Uterus (tissue), 4 donors: ENCODE data around the gene ADM2. TPM values are rescaled to one million over a fixed set of nuclear protein-coding genes. Genes with fewer than 3 reads are reported as not detected.

ENCODE experiments used
- DNase-seq, 2 donors: peaks; one replicate each; pipeline ENCODE4 v3.0.0-alpha.2; 2019 to 2020
- H3K27ac ChIP-seq, 2 donors: fragments of 200-600 bp; sonication (generic); 1 replicate in 1 of 2; 2 replicates in 1 of 2; pipeline ENCODE4 v1.5.1; 2016 to 2018
- H3K27me3 ChIP-seq, 2 donors: fragments of 200-600 bp; sonication (generic); one replicate each; pipeline ENCODE4 v1.5.1; 2018 to 2019; ENCODE audit warnings: control low read depth in 1 of 2
- H3K36me3 ChIP-seq, 2 donors: fragments of 200-600 bp; sonication (generic); one replicate each; pipeline ENCODE4 v1.5.1; 2019; ENCODE audit warnings: control low read depth in 1 of 2
- H3K4me1 ChIP-seq, 2 donors: fragments of 200-600 bp; sonication (generic); one replicate each; pipeline ENCODE4 v1.5.1; 2018 to 2019; ENCODE audit warnings: control low read depth in 1 of 2
- H3K4me3 ChIP-seq, 2 donors: fragments of 200-600 bp; sonication (generic); 1 replicate in 1 of 2; 2 replicates in 1 of 2; pipeline ENCODE4 v1.5.1; 2018 to 2019; ENCODE audit warnings: mild to moderate bottlenecking in 1 of 2
- H3K9me3 ChIP-seq, 2 donors: fragments of 200-600 bp; sonication (generic); one replicate each; pipeline ENCODE4 v1.5.1; 2019; ENCODE audit warnings: control low read depth in 1 of 2
- POLR2A ChIP-seq, 2 donors: fragments of 450-650 bp; IDR thresholded peaks; one replicate each; pipeline ENCODE4 v1.6.1; 2016; ENCODE audit warnings: antibody characterized with exemption in 2 of 2, mild to moderate bottlenecking in 1 of 2, moderate library complexity in 1 of 2
- intact Hi-C: fragments of 100-400 bp; cut with DNase I; formaldehyde crosslinking; loops from one replicate; pipeline ENCODE4 v1.15.1; 2023; ENCODE audit warnings: low total_unique reads
- total RNA-seq, 4 donors: library from RNA; depleted of rRNA in 3 of 4; stranded (reverse); fragments of >200 nt in 3 of 4; gene quantifications; one replicate each; pipeline versions ENCODE4 v1.1.0 to v1.2.4, GENCODE V29; 2014 to 2023
- TF ChIP-seq, protein P1 (sequence below), 4 experiments: fragments of 200-600 bp in 2 of 4; fragments of 450-650 bp in 2 of 4; sonication (generic) in 2 of 4; IDR thresholded peaks; one replicate each; pipeline ENCODE4 v1.5.1; 2016 to 2019; ENCODE audit warnings: antibody characterized with exemption in 4 of 4, mild to moderate bottlenecking in 2 of 4, moderate library complexity in 1 of 4
- donor health status: DM: yes; HTN: yes; CAD: no.

ADM2 gene
- total RNA-seq, 4 donors from 2014 or later: 0.14 to 0.95 TPM; not detected in 2

- no peak for DNase-seq
Measured at GRCh38 chr22:50469377-50470305, 11.7 kb upstream of the ADM2 start.

GRCh38 chr22:50470491-50470890 is 10.9 kb upstream of the ADM2 start:
- DNase-seq: no peak
- Histone ChIP-seq H3K9me3 (no peaks in the 10 kb centered on the region), H3K36me3 (no peaks in the 10 kb centered on the region), H3K4me3 (no peak overlapping the region), H3K27ac (no peak overlapping the region), H3K4me1 (peaks cover 0 to 25% of the 10 kb centered on the region in 2 donors), H3K27me3 (no peaks in the 10 kb centered on the region)
- TF ChIP-seq POLR2A (IDR thresholded peaks at IDR 0.05): no peak
- intact Hi-C loops: no loop called here

More at GRCh38 chr22:50469377-50470305, 11.7 kb upstream of the ADM2 start:
- no peak overlapping the region for H3K27ac ChIP-seq
- peaks cover 0 to 22% of the 10 kb centered on the region in 2 donors for H3K4me1 ChIP-seq
- no peaks in the 10 kb centered on the region for H3K36me3 ChIP-seq
- TF ChIP-seq, protein P1, sequence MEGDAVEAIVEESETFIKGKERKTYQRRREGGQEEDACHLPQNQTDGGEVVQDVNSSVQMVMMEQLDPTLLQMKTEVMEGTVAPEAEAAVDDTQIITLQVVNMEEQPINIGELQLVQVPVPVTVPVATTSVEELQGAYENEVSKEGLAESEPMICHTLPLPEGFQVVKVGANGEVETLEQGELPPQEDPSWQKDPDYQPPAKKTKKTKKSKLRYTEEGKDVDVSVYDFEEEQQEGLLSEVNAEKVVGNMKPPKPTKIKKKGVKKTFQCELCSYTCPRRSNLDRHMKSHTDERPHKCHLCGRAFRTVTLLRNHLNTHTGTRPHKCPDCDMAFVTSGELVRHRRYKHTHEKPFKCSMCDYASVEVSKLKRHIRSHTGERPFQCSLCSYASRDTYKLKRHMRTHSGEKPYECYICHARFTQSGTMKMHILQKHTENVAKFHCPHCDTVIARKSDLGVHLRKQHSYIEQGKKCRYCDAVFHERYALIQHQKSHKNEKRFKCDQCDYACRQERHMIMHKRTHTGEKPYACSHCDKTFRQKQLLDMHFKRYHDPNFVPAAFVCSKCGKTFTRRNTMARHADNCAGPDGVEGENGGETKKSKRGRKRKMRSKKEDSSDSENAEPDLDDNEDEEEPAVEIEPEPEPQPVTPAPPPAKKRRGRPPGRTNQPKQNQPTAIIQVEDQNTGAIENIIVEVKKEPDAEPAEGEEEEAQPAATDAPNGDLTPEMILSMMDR (IDR thresholded peaks at IDR 0.05): no peak
- no peak for TF ChIP-seq POLR2A (IDR thresholded peaks at IDR 0.05)
- intact Hi-C loops: no loop called here
- H3K4me3 ChIP-seq: no peak overlapping the region
- H3K9me3 ChIP-seq: no peaks in the 10 kb centered on the region
- no peaks in the 10 kb centered on the region for H3K27me3 ChIP-seq

- TF ChIP-seq, protein P1 (IDR thresholded peaks at IDR 0.05): no peak
- no peak for TF ChIP-seq POLR2A (IDR thresholded peaks at IDR 0.05)
- Histone ChIP-seq H3K4me3 (no peak overlapping the region), H3K36me3 (no peaks in the 10 kb centered on the region), H3K9me3 (no peaks in the 10 kb centered on the region), H3K27ac (no peak overlapping the region), H3K4me1 (peaks cover 0 to 25% of the 10 kb centered on the region in 2 donors), H3K27me3 (no peaks in the 10 kb centered on the region)
- intact Hi-C loops: no loop called here
- no peak for DNase-seq
Measured at GRCh38 chr22:50471197-50471847, 10.0 kb upstream of the ADM2 start.

DNA sequence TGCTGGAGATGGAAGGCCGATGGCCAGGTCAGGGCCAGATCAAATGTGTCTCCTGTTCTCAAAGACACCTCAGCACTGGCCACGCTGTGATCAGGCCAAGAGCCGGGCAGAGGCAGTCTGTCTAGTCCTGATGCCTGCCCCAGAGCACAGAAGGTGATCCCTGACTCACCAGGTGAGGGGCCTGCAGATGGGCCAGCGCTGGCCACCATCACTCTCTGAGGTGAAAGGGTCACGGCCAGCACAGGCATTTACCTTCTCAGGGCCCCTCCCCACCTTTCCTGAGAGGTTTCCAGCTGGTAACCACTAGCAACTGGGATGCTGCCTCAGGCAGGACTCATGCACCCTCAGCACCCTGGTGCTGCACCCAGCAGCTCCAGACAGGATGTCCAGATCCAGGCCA is 9.4 kb upstream of the ADM2 start:
- no peaks in the 10 kb centered on the region for H3K27me3 ChIP-seq
- no peak for DNase-seq
- no peak overlapping the region for H3K27ac ChIP-seq
- TF ChIP-seq, protein P1 (IDR thresholded peaks at IDR 0.05): no peak
- H3K4me1 ChIP-seq: peaks cover 0 to 25% of the 10 kb centered on the region in 2 donors
- H3K9me3 ChIP-seq: no peaks in the 10 kb centered on the region
- H3K4me3 ChIP-seq: no peak overlapping the region
- H3K36me3 ChIP-seq: no peaks in the 10 kb centered on the region
- intact Hi-C loops: no loop called here

DNA sequence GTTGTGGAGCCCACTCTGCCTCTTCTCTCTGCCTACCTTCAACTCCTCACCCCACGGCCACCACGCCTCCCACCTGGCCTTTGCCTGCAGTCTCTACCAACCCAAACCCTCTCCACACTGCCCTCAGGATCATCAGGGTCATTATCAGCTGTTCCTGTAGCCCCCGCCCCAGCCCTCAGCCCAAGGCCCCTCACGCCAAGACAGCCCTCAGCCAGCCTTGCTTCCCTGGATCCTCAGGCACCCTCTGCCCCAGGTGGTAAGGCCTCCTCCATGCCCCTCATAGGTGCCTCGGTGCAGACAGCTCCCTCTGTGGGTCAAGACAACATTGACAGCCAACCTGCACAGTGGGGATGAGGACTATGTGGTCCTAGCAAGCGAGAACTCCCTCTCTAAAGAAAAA is 8.3 kb upstream of the ADM2 start:
- intact Hi-C loops: no loop called here
- no peak for DNase-seq
- Histone ChIP-seq H3K36me3 (no peaks in the 10 kb centered on the region), H3K9me3 (no peaks in the 10 kb centered on the region), H3K4me3 (peak overlapping the region in 1 of 2 donors; percentile 98), H3K27ac (no peak overlapping the region), H3K4me1 (peaks cover 0 to 25% of the 10 kb centered on the region in 2 donors), H3K27me3 (no peaks in the 10 kb centered on the region)
- TF ChIP-seq, protein P1 (IDR thresholded peaks at IDR 0.05): no peak
- no peak for TF ChIP-seq POLR2A (IDR thresholded peaks at IDR 0.05)
